ENCODE measurements around the gene PRKCB.

PRKCB gene

GRCh38 chr16:24163935-24164334 is 328.2 kb downstream of the PRKCB start:
- no peak for DNase-seq

- DNase-seq: peak in 9 of 56 donors; percentile 1 to 30 (median 8)
Measured at GRCh38 chr16:24164416-24164815, 328.6 kb downstream of the PRKCB start.

GRCh38 chr16:24165273-24165672 is 329.5 kb downstream of the PRKCB start:
- no peak for DNase-seq

- DNase-seq: no peak
Measured at GRCh38 chr16:24166661-24167528, 331.1 kb downstream of the PRKCB start.

GRCh38 chr16:24168856-24169255 is 333.1 kb downstream of the PRKCB start:
- DNase-seq: no peak

- DNase-seq: no peak
Measured at GRCh38 chr16:24170407-24170806, 334.6 kb downstream of the PRKCB start.

- DNase-seq: peak in 21 of 56 donors; percentile 2 to 74 (median 34)
Measured at GRCh38 chr16:24174504-24174903, 338.7 kb downstream of the PRKCB start.

GRCh38 chr16:24174957-24175356 is 339.2 kb downstream of the PRKCB start:
- no peak for DNase-seq

GRCh38 chr16:24178496-24178895 is 342.7 kb downstream of the PRKCB start:
- DNase-seq: no peak

- no peak for DNase-seq
Measured at GRCh38 chr16:24180451-24180850, 344.7 kb downstream of the PRKCB start.

GRCh38 chr16:24188021-24188542 is 352.3 kb downstream of the PRKCB start:
- no peak for DNase-seq

GRCh38 chr16:24188751-24189318 is 353.1 kb downstream of the PRKCB start:
- DNase-seq: no peak

GRCh38 chr16:24189941-24190340 is 354.2 kb downstream of the PRKCB start:
- no peak for DNase-seq

- no peak for DNase-seq
Measured at GRCh38 chr16:24191876-24192402, 356.2 kb downstream of the PRKCB start.

GRCh38 chr16:24195221-24195620 is 359.4 kb downstream of the PRKCB start:
- no peak for DNase-seq

- no peak for DNase-seq
Measured at GRCh38 chr16:24198807-24199533, 363.2 kb downstream of the PRKCB start.

- DNase-seq: no peak
Measured at GRCh38 chr16:24203675-24204074, 367.9 kb downstream of the PRKCB start.

GRCh38 chr16:24204150-24204665 is 368.4 kb downstream of the PRKCB start:
- no peak for DNase-seq

- DNase-seq: no peak
Measured at GRCh38 chr16:24206926-24207325, 371.1 kb downstream of the PRKCB start.

GRCh38 chr16:24208710-24209109 is 372.9 kb downstream of the PRKCB start:
- DNase-seq: peak in 55 of 56 donors; percentile 5 to 89 (median 50)

- no peak for DNase-seq
Measured at GRCh38 chr16:24214992-24215391, 379.2 kb downstream of the PRKCB start.

All from amygdala (tissue), 56 donors.